RWPE1 (cell line): ENCODE results near the gene TMEM222.
A peak's percentile ranks its signal among the peaks of the same experiment; 100 is the strongest.
"Not testable (repeated sequence)": the region's sequence is repeated elsewhere in the genome, so short reads cannot be mapped to it uniquely, and the experiment has no call there.

ENCODE experiments used
- CTCF ChIA-PET: fragments of 350-600 bp; sonication (Branson Sonifier 250); formaldehyde crosslinking; extraction: SDS; loops from one replicate; lab custom pipeline; 2021; lab: Yijun Ruan, JAX
- POLR2A ChIA-PET: fragments of 400-600 bp; formaldehyde crosslinking; extraction: SDS; loops from one replicate; lab custom pipeline; 2020; ENCODE audit warnings: antibody characterized with exemption; ENCODE audit not compliant: low non-redundant PET; lab: Yijun Ruan, JAX
- DNase-seq: peaks from one replicate; pipeline ENCODE4 v3.0.0; 2012; ENCODE audit warnings: low spot score
- H3K27ac ChIP-seq: fragments of 450-650 bp; 2 replicates; pipeline ENCODE4 v1.5.1; 2017
- CTCF ChIP-seq: fragments of 450-650 bp; conservative IDR thresholded peaks from 2 replicates; pipeline ENCODE4 v1.5.1; 2017; ENCODE audit warnings: low read depth, mild to moderate bottlenecking

Gene TMEM222, protein sequence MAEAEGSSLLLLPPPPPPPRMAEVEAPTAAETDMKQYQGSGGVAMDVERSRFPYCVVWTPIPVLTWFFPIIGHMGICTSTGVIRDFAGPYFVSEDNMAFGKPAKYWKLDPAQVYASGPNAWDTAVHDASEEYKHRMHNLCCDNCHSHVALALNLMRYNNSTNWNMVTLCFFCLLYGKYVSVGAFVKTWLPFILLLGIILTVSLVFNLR

DNA sequence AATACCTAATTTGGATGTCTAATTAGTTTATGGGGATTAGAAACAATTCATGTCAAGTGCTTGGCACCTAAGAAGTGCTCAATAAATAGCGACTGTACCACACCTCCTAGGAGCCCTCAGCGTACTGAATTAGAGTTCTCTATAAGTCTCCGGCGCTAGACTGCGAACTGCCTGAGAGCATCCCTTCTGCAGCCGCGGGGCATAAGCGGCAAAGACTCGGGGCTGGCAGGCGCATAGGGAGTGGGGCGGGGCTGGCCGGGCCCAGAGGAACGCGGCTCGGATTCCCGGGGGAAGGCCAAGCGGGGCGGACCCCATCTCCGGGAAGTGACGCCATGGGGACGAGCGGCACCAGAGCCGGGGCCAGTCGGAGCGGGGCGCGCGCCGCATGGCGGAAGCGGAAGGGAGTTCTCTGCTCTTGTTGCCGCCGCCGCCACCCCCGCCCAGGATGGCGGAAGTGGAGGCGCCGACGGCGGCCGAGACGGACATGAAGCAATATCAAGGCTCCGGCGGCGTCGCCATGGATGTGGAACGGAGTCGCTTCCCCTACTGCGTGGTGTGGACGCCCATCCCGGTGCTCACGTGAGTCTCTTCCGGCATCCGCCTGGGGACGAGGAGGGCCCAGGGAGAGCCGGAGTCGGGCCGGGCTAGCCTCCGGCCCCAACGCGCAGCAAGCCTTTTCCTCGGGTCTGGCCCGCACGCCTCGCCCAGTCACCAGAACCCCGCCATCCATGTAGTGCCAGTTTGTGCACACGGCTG, at the start of gene TMEM222:
Gene TMEM222, plus strand, starts transcription at position 351 of the 756 bp plus-strand sequence. Its CDS starts 35 bp downstream, at position 386.
- ChIA-PET CTCF (interaction anchor here (1.6 kb wide), 1 partner anchor 11 kb away, joined by 8 read pairs; no protein-coding TSS in a partner anchor), POLR2A (no interaction called here)
- no peak for TF ChIP-seq CTCF
- DNase-seq, result peak; percentile 97
- H3K27ac ChIP-seq, result peak within 1 kb of the TSS; percentile 88

DNA sequence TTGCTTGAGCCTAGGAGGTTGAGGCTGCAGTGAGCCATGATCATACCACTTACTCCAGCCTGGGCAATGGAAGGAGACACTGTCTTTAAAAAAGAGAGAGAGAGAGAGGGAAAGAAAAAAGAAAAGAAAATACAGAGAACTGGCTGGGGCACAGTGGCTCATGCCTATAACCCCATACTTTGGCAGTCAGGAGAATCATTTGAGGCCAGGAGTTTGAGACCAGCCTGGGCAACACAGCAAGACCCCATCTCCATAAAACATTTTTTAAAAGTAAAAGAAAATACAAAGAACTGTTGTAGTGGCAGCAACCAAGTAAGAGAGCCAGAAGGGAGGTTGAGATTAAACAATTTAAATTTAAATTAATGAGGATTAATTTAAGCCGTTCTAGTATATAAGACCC, 47.8 kb upstream of the TMEM222 start:
- no peak for DNase-seq
- H3K27ac ChIP-seq, result no peak overlapping the region
- TF ChIP-seq CTCF, result no peak
- POLR2A ChIA-PET, result no interaction called here
- CTCF ChIA-PET, result no interaction called here

GRCh38 chr1:27275696-27276095, 46.3 kb upstream of the TMEM222 start:
- no peak for TF ChIP-seq CTCF
- no peak for DNase-seq
- ChIA-PET CTCF (no interaction called here), POLR2A (no interaction called here)
- H3K27ac ChIP-seq, result no peak overlapping the region

- H3K27ac ChIP-seq, result no peak overlapping the region
- ChIA-PET CTCF (interaction anchor here (0.6 to 2.5 kb wide), 10 partner anchors 9 to 593 kb away, joined by 3 to 12 read pairs (median 4); no protein-coding TSS in a partner anchor), POLR2A (no interaction called here)
- peak; percentile 82 for DNase-seq
- TF ChIP-seq CTCF, result peak; percentile 88
Measured at GRCh38 chr1:27284425-27285273, 37.3 kb upstream of the TMEM222 start.

DNA sequence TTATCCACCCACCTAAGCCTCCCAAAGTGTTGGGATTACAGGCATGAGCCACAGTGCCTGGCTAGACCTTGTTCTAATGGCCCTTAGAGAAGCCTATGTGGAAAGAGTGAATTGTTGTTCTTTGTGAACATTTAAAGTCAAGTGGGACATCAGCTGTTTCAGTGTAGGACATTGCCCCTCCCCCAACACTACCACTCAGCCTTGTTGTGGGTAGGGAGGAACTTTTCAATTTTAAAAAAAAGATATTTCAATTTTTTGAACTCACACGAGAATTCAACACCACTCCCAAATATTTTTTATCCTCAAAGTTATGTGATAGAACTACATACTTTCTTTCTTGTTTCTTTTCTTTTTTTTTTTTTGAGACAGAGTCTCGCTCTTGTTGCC, 36.7 kb upstream of the TMEM222 start:
- no peak for DNase-seq
- CTCF ChIA-PET, result interaction anchor here (0.6 to 2.5 kb wide), 6 partner anchors 10 to 593 kb away, joined by 3 to 12 read pairs (median 4); no protein-coding TSS in a partner anchor
- POLR2A ChIA-PET, result no interaction called here
- no peak for TF ChIP-seq CTCF
- no peak overlapping the region for H3K27ac ChIP-seq

DNA sequence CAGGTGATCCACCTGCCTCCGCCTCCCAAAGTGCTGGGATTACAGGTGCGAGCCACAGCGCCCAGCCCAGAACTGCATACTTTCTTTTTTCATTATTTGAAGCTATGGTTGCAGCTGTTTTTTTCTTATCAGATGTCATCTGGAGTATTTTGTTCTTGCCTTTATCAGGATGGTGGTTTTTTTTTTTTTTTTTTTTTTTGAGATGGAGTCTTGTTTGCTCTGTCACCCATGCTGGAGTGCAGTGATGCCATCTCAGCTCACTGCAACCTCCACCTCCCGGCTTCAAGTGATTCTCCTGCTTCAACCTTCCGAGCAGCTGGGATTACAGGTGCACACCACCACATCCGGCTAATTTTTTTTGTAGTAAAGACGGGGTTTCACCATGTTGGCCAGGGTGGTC, 36.1 kb upstream of the TMEM222 start:
- CTCF ChIA-PET, result interaction anchor here (0.6 to 2.5 kb wide), 5 partner anchors 10 to 240 kb away, joined by 3 to 12 read pairs (median 4); no protein-coding TSS in a partner anchor
- POLR2A ChIA-PET, DNase-seq, H3K27ac ChIP-seq: not testable (repeated sequence)

DNA sequence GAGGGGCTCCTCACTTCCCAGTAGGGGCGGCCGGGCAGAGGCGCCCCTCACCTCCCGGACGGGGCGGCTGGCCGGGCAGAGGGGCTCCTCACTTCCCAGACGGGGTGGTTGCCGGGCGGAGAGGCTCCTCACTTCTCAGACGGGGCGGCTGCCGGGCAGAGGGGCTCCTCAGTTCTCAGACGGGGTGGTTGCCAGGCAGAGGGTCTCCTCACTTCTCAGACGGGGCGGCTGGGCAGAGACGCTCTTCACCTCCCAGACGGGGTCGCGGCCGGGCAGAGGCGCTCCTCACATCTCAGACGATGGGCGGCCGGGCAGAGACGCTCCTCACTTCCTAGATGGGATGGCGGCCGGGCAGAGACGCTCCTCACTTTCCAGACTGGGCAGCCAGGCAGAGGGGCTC, 32.8 kb upstream of the TMEM222 start:
- POLR2A ChIA-PET, DNase-seq, CTCF ChIA-PET, H3K27ac ChIP-seq: not testable (repeated sequence)
